ENCODE measurements around the gene GPRIN2. TPM values are rescaled to one million over a fixed set of nuclear protein-coding genes. Genes with fewer than 3 reads are reported as not detected.
"Not testable (repeated sequence)": the region's sequence is repeated elsewhere in the genome, so short reads cannot be mapped to it uniquely, and the experiment has no call there.

The GPRIN2 gene
- 4.8 TPM for polyA plus RNA-seq (2013, experiment 1 of 2)
- 5.5 TPM for polyA plus RNA-seq (2013, experiment 2 of 2)

DNA sequence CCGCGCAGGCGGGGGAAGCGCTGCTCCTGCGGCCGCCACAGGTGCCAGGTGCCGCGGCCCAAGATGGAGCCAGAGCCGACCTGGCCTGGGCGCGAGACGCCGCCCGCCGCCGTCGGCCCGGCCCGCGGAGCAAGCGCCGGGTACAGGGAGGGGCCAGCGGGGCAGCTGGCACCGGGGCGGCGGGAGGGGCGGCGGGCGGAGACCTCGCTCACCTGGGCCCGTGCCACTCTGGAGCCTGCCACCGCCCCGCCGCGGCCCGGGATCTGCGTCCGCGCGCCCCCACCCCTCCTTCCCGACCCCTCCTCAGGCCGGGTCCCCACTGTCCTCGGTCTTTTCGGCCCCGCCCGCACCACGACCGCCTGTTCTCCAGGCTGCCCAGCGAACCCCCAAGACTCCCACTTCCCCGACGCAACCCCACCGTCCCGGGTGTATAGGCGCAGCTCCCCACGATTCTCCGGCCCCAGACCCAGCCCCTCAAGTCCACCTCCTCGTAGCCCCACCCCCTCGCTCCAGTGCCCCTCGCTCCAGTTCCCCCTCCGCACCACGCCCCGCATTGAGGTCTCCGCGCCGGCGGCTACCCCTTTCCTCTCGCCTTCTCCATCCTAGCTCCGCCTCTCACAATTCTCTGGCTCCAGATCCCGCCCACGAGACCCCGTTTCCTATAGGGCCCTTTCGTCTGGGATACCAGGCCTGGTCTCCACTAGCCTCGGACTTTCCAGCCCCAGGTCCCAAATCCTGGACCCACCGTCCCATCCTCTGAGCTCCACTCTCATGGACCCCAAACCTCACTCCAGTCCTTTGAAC is at the start of gene GPRIN2:
Gene GPRIN2 (minus strand): TSS at position 144 of the 804 bp plus-strand sequence. CDS start 5,922 bp downstream, outside the sequence.
- Histone ChIP-seq H3K27ac (ENCODE audit: low read depth, low read length) (no peak within 1 kb of the TSS), H3K27me3 (ENCODE audit: insufficient read depth, low read length) (peaks cover 53% of the 10 kb centered on the region), H3K4me3 (ENCODE audit: low read length) (peak within 1 kb of the TSS; percentile 67)

DNA sequence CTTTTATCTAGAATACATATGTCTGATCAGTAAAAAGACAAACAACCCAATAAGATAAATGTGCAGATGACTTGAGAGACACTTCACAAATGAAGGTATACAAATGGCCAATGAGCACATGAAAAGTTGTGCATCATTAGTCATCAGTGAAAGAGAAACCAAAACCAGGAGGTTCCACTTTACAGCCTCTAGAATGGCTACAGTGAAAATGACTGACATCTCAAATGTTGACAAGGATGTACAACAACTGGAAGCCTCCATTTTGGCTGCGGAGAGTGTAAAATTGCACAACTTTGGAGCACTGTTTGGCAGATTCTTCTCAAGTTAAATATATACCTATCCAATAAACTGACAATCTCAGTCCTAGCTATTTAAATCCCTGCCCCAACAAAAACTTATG is 44.1 kb upstream of the GPRIN2 start:
- not testable (repeated sequence) for H3K9me3 ChIP-seq (ENCODE audit: insufficient read depth, low read depth, low read length); H3K4me3 ChIP-seq (ENCODE audit: low read length); H3K4me1 ChIP-seq (ENCODE audit: insufficient read depth, low read length); H3K36me3 ChIP-seq (ENCODE audit: insufficient read depth, low read length); H3K27ac ChIP-seq (ENCODE audit: low read depth, low read length); H3K27me3 ChIP-seq (ENCODE audit: insufficient read depth, low read length); H3K9ac ChIP-seq (ENCODE audit: low read depth, low read length)
- WGBS: 100% methylated on average over 1 of the region's 1 CpG

More for the DNA sequence above, at the start of gene GPRIN2:
- WGBS: 1% methylated on average over 74 of the region's 74 CpGs
- H3K4me1 ChIP-seq (ENCODE audit: insufficient read depth, low read length): peaks cover 10% of the 10 kb centered on the region
- H3K36me3 ChIP-seq (ENCODE audit: insufficient read depth, low read length): no peaks in the 10 kb centered on the region
- peak within 1 kb of the TSS; percentile 41 for H3K9ac ChIP-seq (ENCODE audit: low read depth, low read length)
- no peaks in the 10 kb centered on the region for H3K9me3 ChIP-seq (ENCODE audit: insufficient read depth, low read depth, low read length)

DNA sequence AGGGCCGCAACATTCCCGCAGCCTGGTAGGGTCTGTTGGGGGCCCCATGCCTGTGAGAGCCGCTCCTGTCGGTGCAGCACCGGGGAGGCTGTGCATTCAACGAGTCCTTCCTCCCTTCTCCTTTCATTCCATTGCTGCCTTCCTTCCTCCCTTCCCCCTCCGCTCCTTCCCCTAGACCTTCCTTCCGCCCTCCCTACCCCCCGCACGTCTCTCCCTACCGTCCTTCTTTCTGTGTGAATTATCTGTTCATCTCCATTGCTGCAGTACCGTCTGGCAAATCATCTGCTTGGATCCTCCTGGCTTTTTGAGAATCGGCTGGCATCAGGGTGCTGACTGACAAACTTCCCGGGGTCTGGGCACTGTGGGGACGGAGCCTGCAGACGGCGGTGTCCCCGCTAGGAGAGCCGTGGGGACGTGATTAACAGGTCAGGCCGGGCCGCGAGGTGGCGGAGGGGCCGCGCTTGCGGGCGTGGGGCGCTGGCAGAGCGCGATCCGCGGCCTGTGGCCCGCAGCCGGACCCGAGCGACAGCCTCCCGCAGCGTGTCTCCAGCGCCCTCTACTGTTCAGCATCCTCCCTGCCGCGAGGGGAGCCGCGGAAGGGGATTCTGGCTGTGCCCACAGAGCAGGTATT is 41.3 kb upstream of the GPRIN2 start:
- H3K9ac ChIP-seq (ENCODE audit: low read depth, low read length); H3K27me3 ChIP-seq (ENCODE audit: insufficient read depth, low read length); H3K4me1 ChIP-seq (ENCODE audit: insufficient read depth, low read length); H3K27ac ChIP-seq (ENCODE audit: low read depth, low read length); H3K36me3 ChIP-seq (ENCODE audit: insufficient read depth, low read length); H3K9me3 ChIP-seq (ENCODE audit: insufficient read depth, low read depth, low read length): not testable (repeated sequence)
- WGBS: 0% methylated on average over 11 of the region's 44 CpGs
- H3K4me3 ChIP-seq (ENCODE audit: low read length): peak overlapping the region; percentile 47

DNA sequence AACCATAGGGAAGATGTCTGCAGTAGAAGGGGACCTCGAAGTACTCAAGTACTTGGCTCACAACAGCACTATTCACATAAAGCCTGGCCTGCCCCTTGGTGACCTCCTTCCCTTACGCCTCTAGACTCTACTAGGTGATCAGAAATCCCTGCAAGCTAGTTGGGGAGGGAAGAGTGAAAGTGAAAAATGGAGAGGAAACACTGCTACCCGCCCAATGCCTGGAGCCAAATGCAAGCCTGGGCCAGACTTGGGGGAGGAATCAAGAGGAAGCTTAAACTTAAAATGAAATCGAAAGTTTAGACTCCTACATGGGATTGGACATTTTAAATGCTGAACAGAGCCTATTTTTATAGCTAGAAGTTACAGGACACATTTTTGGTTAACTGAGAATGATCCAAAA is 40.1 kb upstream of the GPRIN2 start:
- WGBS: 71% methylated on average over 1 of the region's 4 CpGs
- H3K36me3 ChIP-seq (ENCODE audit: insufficient read depth, low read length); H3K27me3 ChIP-seq (ENCODE audit: insufficient read depth, low read length); H3K27ac ChIP-seq (ENCODE audit: low read depth, low read length); H3K4me1 ChIP-seq (ENCODE audit: insufficient read depth, low read length); H3K4me3 ChIP-seq (ENCODE audit: low read length); H3K9ac ChIP-seq (ENCODE audit: low read depth, low read length); H3K9me3 ChIP-seq (ENCODE audit: insufficient read depth, low read depth, low read length): not testable (repeated sequence)

DNA sequence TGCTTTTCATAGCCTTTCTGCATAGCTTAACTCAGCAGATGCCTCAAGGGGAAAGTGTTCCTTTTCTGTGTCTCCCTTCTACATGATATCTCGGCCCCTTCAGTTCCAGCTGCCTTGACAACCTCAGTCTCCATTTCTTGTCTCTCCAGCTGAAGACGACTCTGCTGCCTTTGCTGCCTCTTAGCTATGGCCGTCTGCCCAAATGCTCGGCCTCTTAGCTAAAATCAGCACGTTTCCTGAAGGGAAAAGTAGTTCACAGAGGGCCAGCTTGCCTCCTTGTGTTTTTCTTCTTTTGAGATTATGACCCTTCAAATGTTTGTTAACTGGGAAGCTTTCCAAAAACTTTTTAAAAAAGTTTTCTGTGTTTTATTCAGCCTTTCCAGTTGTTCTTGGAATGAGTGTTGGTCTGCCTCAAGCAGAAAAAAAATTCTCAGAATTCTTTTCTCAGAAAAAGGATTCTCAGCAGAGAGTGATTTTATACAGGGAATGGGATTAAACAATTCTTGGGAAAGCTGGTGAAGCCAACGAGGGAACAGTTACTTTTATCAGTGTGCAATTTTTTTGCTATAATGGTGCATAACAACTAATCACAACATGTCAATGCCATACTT is 38.1 kb upstream of the GPRIN2 start:
- H3K9ac ChIP-seq (ENCODE audit: low read depth, low read length); H3K27ac ChIP-seq (ENCODE audit: low read depth, low read length); H3K27me3 ChIP-seq (ENCODE audit: insufficient read depth, low read length); H3K4me3 ChIP-seq (ENCODE audit: low read length); H3K4me1 ChIP-seq (ENCODE audit: insufficient read depth, low read length); H3K36me3 ChIP-seq (ENCODE audit: insufficient read depth, low read length); H3K9me3 ChIP-seq (ENCODE audit: insufficient read depth, low read depth, low read length): not testable (repeated sequence)
- WGBS: 90% methylated on average over 3 of the region's 6 CpGs

DNA sequence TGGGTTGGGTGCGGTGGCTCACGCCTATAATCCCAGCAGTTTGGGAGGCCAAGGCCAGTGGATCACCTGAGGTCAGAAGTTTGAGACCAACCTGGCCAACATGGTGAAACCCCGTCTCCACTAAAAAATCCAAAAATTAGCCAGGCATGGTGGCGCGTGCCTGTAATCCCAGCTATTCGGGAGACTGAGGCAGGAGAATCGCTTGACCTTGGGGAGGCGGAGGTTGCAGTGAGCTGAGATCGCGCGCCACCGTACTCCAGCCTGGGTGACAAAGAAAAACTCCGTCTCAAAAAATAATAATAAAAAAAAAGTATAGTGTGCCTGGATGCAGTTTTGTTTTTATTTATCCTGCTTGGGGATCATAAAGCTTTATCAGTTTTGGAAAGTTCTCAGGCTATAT is 36.8 kb upstream of the GPRIN2 start:
- not testable (repeated sequence) for H3K4me1 ChIP-seq (ENCODE audit: insufficient read depth, low read length); H3K9me3 ChIP-seq (ENCODE audit: insufficient read depth, low read depth, low read length); H3K27me3 ChIP-seq (ENCODE audit: insufficient read depth, low read length); H3K9ac ChIP-seq (ENCODE audit: low read depth, low read length); H3K27ac ChIP-seq (ENCODE audit: low read depth, low read length); H3K4me3 ChIP-seq (ENCODE audit: low read length); H3K36me3 ChIP-seq (ENCODE audit: insufficient read depth, low read length)
- 98% methylated on average over 11 of the region's 13 CpGs for WGBS

DNA sequence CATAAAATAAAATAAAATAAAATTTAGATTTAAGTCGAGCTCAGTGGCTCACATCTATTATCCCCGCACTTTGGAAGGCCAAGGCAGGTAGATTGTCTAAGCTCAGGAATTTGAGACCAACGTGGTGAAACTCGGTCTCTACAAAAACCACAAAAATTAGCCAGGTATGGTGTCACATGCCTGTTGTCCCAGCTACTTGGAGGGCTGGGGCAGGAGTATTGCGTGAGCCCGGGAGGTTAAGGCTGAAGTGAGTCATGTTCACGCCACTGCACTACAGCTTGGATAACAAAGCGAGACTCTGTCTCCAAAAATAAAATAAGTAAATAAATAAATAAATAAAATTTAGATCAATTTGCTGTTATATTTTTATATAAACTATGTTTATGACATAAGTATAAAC is 34.6 kb upstream of the GPRIN2 start:
- not testable (repeated sequence) for H3K9ac ChIP-seq (ENCODE audit: low read depth, low read length); H3K4me1 ChIP-seq (ENCODE audit: insufficient read depth, low read length); H3K4me3 ChIP-seq (ENCODE audit: low read length); H3K27ac ChIP-seq (ENCODE audit: low read depth, low read length); H3K9me3 ChIP-seq (ENCODE audit: insufficient read depth, low read depth, low read length); H3K27me3 ChIP-seq (ENCODE audit: insufficient read depth, low read length); H3K36me3 ChIP-seq (ENCODE audit: insufficient read depth, low read length)
- WGBS: no CpG with 5 or more reads among the region's 8 CpGs

DNA sequence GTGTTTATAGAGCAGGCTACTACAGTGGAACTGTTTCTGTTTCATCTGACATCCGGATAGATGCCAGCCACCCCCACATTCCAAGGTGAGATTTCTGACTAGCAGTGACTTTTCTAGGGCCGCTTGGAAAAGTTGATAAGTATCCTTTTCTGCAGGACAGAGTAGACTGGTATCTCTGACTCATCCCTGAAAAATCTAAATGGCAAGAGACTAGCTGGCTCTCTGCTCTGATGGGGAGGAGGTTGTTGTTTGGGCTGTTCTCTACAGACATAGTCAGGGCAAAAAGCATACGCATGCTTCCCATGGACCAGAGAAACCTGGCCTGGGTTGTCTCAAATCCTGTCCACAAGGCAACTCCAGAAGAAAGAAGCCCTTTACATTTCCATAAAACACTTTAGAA is 33.1 kb upstream of the GPRIN2 start:
- not testable (repeated sequence) for H3K9ac ChIP-seq (ENCODE audit: low read depth, low read length); H3K27ac ChIP-seq (ENCODE audit: low read depth, low read length)
- no CpG with 5 or more reads among the region's 3 CpGs for WGBS

DNA sequence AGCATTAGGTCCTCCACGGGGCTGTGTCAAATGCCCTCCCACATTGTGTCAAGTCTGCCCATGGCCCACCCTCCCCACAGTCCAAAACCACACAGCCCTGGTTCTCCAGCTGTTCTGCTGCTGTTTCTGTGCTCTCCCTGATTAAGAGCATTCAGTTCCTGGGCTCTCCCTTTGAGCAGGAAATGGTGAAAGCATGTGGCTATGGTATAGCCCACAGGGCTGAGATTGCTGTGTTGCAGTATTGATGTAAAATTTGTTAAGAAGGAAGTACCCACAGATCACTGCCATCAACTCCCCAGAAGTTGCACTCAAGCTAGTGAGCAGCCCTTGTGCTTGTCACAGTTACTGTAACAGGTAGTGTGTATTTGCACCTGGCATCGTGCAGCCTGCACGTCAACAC is 31.8 kb upstream of the GPRIN2 start:
- H3K4me1 ChIP-seq (ENCODE audit: insufficient read depth, low read length); H3K36me3 ChIP-seq (ENCODE audit: insufficient read depth, low read length); H3K9ac ChIP-seq (ENCODE audit: low read depth, low read length); H3K27me3 ChIP-seq (ENCODE audit: insufficient read depth, low read length); H3K4me3 ChIP-seq (ENCODE audit: low read length); H3K27ac ChIP-seq (ENCODE audit: low read depth, low read length); H3K9me3 ChIP-seq (ENCODE audit: insufficient read depth, low read depth, low read length): not testable (repeated sequence)
- no CpG with 5 or more reads among the region's 3 CpGs for WGBS

More for the DNA sequence above, 33.1 kb upstream of the GPRIN2 start:
- not testable (repeated sequence) for H3K9me3 ChIP-seq (ENCODE audit: insufficient read depth, low read depth, low read length); H3K4me1 ChIP-seq (ENCODE audit: insufficient read depth, low read length); H3K36me3 ChIP-seq (ENCODE audit: insufficient read depth, low read length); H3K27me3 ChIP-seq (ENCODE audit: insufficient read depth, low read length); H3K4me3 ChIP-seq (ENCODE audit: low read length)

DNA sequence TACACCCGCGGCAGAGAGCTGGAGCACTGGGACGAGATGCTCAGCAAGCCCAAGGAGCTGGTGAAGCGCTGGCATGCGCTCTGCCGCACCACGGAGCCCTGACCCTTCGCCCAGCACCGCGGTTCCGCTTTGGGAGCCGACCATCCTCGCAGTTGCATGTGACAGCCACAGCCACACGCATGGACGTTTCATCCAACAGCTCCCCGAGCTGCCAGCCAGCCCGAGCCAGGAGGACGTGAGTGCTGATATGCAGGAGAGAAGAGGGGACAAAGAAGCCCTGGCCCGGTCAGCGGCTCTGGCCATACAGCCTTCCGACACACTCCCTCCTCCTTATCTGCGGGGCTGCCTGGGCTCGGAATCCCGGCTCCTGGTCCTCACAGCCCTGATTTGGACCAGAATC is 31.1 kb upstream of the GPRIN2 start:
- H3K9ac ChIP-seq (ENCODE audit: low read depth, low read length); H3K27me3 ChIP-seq (ENCODE audit: insufficient read depth, low read length); H3K27ac ChIP-seq (ENCODE audit: low read depth, low read length); H3K4me3 ChIP-seq (ENCODE audit: low read length); H3K36me3 ChIP-seq (ENCODE audit: insufficient read depth, low read length); H3K4me1 ChIP-seq (ENCODE audit: insufficient read depth, low read length); H3K9me3 ChIP-seq (ENCODE audit: insufficient read depth, low read depth, low read length): not testable (repeated sequence)
- WGBS: no CpG with 5 or more reads among the region's 24 CpGs

DNA sequence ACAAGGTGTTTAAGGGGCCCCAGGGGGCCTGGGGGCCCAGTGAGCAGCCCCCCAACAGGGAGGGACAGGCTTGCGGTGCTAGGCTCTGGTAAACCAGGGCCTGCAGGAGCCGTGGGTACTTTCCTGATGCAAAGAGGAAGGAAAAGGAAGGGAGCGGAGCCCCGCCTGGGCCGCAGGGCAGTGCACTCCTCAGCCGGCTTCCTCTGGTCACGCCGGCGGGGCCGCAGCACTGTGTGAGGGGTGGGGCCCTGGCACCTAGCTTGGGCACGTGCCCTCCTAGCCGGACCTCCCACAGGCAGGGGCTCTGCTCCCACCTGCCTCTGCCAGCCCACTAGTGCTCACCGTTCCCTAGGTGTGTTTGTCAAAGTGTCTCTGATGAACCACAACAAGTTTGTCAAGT is 28.8 kb upstream of the GPRIN2 start:
- H3K36me3 ChIP-seq (ENCODE audit: insufficient read depth, low read length); H3K9me3 ChIP-seq (ENCODE audit: insufficient read depth, low read depth, low read length); H3K4me1 ChIP-seq (ENCODE audit: insufficient read depth, low read length); H3K27me3 ChIP-seq (ENCODE audit: insufficient read depth, low read length); H3K27ac ChIP-seq (ENCODE audit: low read depth, low read length); H3K9ac ChIP-seq (ENCODE audit: low read depth, low read length); H3K4me3 ChIP-seq (ENCODE audit: low read length): not testable (repeated sequence)
- no CpG with 5 or more reads among the region's 13 CpGs for WGBS
